Ureter (tissue), 1 donor: ENCODE data around the gene ZFHX2. TPM values are rescaled to one million over a fixed set of nuclear protein-coding genes. Genes with fewer than 3 reads are reported as not detected.

Experiments used
- total RNA-seq: library from RNA; stranded (reverse); gene quantifications from one replicate; pipeline ENCODE4 v1.2.4, GENCODE V29; 2023
- donor health status: DM: yes; HTN: yes; CAD: no.

ZFHX2 gene
- total RNA-seq, 1 donor from 2014 or later = 2.8 TPM

Other genes with a start within 250 kb of the ZFHX2 start
- gene PPP1R3E, start 248.9 kb downstream of the ZFHX2 start, total RNA-seq = 28.2 TPM
- 51.1 TPM for gene BCL2L2, start 244.9 kb downstream of the ZFHX2 start, total RNA-seq
- gene PABPN1, start 230.3 kb downstream of the ZFHX2 start, total RNA-seq = 178 TPM
- 35.3 TPM for gene SLC22A17, start 198.9 kb downstream of the ZFHX2 start, total RNA-seq
- 25.7 TPM for gene EFS, start 186.6 kb downstream of the ZFHX2 start, total RNA-seq
- gene IL25, start 179.0 kb downstream of the ZFHX2 start, total RNA-seq = not detected
- gene CMTM5, start 174.7 kb downstream of the ZFHX2 start, total RNA-seq = 1.1 TPM
- gene MYH6, start 143.5 kb downstream of the ZFHX2 start, total RNA-seq = not detected
- 2.1 TPM for gene MYH7, start 116.1 kb downstream of the ZFHX2 start, total RNA-seq
- 39.9 TPM for gene NGDN, start 82.1 kb downstream of the ZFHX2 start, total RNA-seq
- gene THTPA, start 4.5 kb upstream of the ZFHX2 start, total RNA-seq = 20.2 TPM
- gene AP1G2, start 16.0 kb upstream of the ZFHX2 start, total RNA-seq = 248 TPM
- 5.3 TPM for gene JPH4, start 27.0 kb upstream of the ZFHX2 start, total RNA-seq
- gene DHRS2, start 84.6 kb upstream of the ZFHX2 start, total RNA-seq = 1,842 TPM